T-helper 22 cell (primary cell): ENCODE data around the gene COL4A2.

Experiments used
- DNase-seq: peaks from one replicate; pipeline ENCODE4 v3.0.0-alpha.2; 2020; ENCODE audit warnings: low read depth

The COL4A2 gene

GRCh38 chr13:110306960-110307766, at the start of gene COL4A2, which contains the start of gene COL4A1:
Gene COL4A2 (plus strand): TSS chr13:110307284. CDS start chr13:110307904, 620 bp downstream.
Gene COL4A1 (minus strand): TSS chr13:110307157. CDS start chr13:110307027, 130 bp downstream.
- DNase-seq: no peak

- DNase-seq: no peak
These were observed 49.7 kb upstream of the COL4A2 start for GRCh38 chr13:110257408-110257807.

GRCh38 chr13:110258876-110259631, 48.0 kb upstream of the COL4A2 start:
- DNase-seq: no peak

- no peak for DNase-seq
These were observed 47.4 kb upstream of the COL4A2 start for GRCh38 chr13:110259651-110260050.

- DNase-seq: no peak
These were observed 45.7 kb upstream of the COL4A2 start for GRCh38 chr13:110261166-110262081.

DNA sequence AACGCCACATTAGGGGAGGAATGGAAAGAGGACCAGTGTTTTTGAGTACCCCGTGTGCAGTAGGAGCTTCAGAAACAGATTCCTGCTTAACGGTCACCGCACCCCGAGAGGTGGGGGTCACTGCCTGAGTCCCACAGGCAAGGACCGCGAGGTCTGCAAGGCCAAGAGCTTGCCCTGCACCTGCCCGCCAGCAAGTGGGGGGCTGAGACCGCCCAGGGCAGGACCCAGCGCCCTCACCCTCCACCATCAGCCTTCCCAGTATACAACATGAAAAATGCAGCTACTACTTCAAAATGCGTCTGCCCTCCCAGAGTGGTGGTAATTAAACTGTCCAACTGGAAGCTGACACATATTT, 45.0 kb upstream of the COL4A2 start:
- no peak for DNase-seq

- no peak for DNase-seq
These were observed 44.4 kb upstream of the COL4A2 start for GRCh38 chr13:110262508-110263291.

GRCh38 chr13:110263404-110263803, 43.7 kb upstream of the COL4A2 start:
- DNase-seq: no peak

GRCh38 chr13:110263888-110264287, 43.2 kb upstream of the COL4A2 start:
- DNase-seq: no peak

GRCh38 chr13:110264685-110265275, 42.3 kb upstream of the COL4A2 start:
- no peak for DNase-seq

DNA sequence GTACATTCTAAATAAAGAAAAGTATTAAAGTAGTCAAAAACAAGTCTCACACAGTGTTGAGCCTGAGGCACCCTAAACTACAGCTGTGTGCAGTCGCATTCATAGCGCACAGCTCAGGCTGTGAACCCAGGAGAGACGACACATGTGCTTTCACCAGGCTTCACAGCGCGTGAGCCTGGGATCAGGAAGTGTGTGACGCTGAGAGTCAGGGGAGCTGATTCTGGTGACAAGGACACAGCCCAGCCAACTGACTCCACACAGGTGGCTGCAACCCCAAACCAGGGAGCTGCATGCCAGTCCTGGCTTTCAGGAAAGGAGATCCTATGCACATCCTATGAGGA, 41.8 kb upstream of the COL4A2 start:
- no peak for DNase-seq

- no peak for DNase-seq
These were observed 41.2 kb upstream of the COL4A2 start for GRCh38 chr13:110265682-110266430.

GRCh38 chr13:110266431-110266809, 40.7 kb upstream of the COL4A2 start:
- no peak for DNase-seq

- DNase-seq: no peak
These were observed 40.1 kb upstream of the COL4A2 start for GRCh38 chr13:110266983-110267382.

GRCh38 chr13:110268061-110268460, 39.0 kb upstream of the COL4A2 start:
- DNase-seq: no peak

GRCh38 chr13:110268576-110269185, 38.4 kb upstream of the COL4A2 start:
- DNase-seq: no peak

DNA sequence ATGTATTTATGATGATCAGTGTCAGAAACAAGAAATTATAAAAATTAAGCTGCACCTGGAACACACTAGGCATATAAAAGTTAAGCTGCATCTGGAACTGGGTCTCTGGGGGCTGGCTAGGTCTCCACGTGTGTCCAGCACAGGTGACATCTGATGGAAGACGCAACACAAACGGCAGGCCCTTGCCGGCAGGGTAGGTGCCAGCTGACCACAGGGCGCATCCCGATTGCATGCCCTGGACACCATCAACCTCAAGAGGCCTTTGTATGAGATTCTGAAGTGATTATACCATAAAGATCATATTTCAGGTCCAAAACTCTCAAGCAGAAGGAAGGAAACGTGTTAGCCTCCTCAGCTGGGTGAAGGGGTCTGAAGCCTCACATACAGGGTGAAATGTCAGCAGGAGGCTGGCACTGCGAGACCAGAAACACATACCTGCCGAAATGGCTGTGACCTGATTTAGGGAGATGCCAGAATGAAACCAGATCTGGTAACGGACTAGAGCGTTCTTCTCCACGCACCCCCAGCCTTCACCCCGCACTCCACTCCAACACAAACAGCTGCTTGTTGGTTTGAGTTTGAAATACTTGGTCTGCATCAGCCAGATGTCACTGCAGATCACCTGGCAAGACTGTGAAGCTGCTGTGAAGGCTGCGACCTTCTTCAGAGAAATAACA, 37.4 kb upstream of the COL4A2 start:
- no peak for DNase-seq

GRCh38 chr13:110270507-110270906, 36.6 kb upstream of the COL4A2 start:
- no peak for DNase-seq

DNA sequence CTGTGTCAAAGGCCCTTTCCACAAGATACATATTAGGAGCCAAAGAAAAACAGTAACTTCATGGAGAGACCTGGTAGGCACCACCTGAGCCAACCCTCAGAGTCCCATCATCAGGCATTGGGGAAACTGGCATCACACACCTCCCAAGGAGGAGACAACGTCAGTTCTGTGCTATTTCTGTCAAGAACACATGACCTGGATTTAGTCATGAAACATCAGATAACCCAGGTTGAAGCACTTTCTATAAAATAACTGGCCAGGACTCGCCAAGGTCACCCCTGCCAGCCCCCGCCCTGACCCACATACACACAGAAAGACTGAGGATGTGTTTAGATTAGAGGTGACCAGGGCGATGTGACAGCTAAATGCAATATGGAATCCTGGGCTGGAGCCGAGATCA, 35.8 kb upstream of the COL4A2 start:
- no peak for DNase-seq
